HepG2 (cell line): Measurements from ENCODE around the gene WDR54. TPM values are rescaled to one million over a fixed set of nuclear protein-coding genes. Genes with fewer than 3 reads are reported as not detected.
A peak's percentile ranks its signal among the peaks of the same experiment; 100 is the strongest.

Source experiments
- ATF6 ChIP-seq: sonication (generic); formaldehyde crosslinking; conservative IDR thresholded peaks from 2 replicates; pipeline ENCODE4 v1.4.0; 2020; ENCODE audit warnings: missing genetic modification reagents
- ATF7-NPFF ChIP-seq: sonication (generic); formaldehyde crosslinking; IDR thresholded peaks from 2 replicates; pipeline ENCODE4 v1.8.1; 2023; ENCODE audit warnings: mild to moderate bottlenecking, low read depth, missing genetic modification reagents, moderate library complexity
- DMTF1 ChIP-seq: sonication (generic); formaldehyde crosslinking; IDR thresholded peaks from 2 replicates; pipeline ENCODE4 v1.4.0; 2020; ENCODE audit warnings: mild to moderate bottlenecking, missing genetic modification reagents
- HOXA7 ChIP-seq: sonication (generic); formaldehyde crosslinking; IDR thresholded peaks from 2 replicates; pipeline ENCODE4 v1.8.1; 2022; ENCODE audit warnings: mild to moderate bottlenecking, missing genetic modification reagents, moderate library complexity
- KDM5A ChIP-seq: fragments of 200-600 bp; sonication (generic); IDR thresholded peaks from 2 replicates; pipeline ENCODE4 v1.7.0; 2018; ENCODE audit warnings: antibody characterized with exemption, mild to moderate bottlenecking, low read length, borderline replicate concordance
- LCORL ChIP-seq, 2 experiments: fragments of 450-650 bp in 1 of 2; sonication (generic) in 1 of 2; formaldehyde crosslinking in 1 of 2; IDR thresholded peaks; 2 replicates each; pipeline versions ENCODE4 v1.5.0 to v1.6.1; 2017 to 2020; ENCODE audit warnings: antibody characterized with exemption in 1 of 2, missing genetic modification reagents in 1 of 2
- SKIL ChIP-seq: sonication (generic); formaldehyde crosslinking; IDR thresholded peaks from 2 replicates; pipeline ENCODE4 v1.8.0; 2022; ENCODE audit warnings: missing genetic modification reagents, mild to moderate bottlenecking, moderate library complexity, borderline replicate concordance
- SRY ChIP-seq: sonication (generic); formaldehyde crosslinking; IDR thresholded peaks from 2 replicates; pipeline ENCODE4 v1.8.0; 2022; ENCODE audit warnings: mild to moderate bottlenecking, missing genetic modification reagents
- TFDP1 ChIP-seq: IDR thresholded peaks from 2 replicates; pipeline ENCODE4 v1.6.1; 2016; ENCODE audit warnings: missing compliant biosample characterization, missing genetic modification reagents, borderline replicate concordance
- TMF1 ChIP-seq: sonication (generic); formaldehyde crosslinking; IDR thresholded peaks from 2 replicates; pipeline ENCODE4 v1.8.1; 2022; ENCODE audit warnings: low read depth, missing genetic modification reagents
- ZBTB44 ChIP-seq: sonication (generic); formaldehyde crosslinking; IDR thresholded peaks from 2 replicates; pipeline ENCODE4 v1.4.0; 2020; ENCODE audit warnings: missing genetic modification reagents
- ZGPAT ChIP-seq: IDR thresholded peaks from 2 replicates; pipeline ENCODE4 v1.6.1; 2016; ENCODE audit warnings: mild to moderate bottlenecking
- ZNF275 ChIP-seq: sonication (generic); formaldehyde crosslinking; IDR thresholded peaks from 2 replicates; pipeline ENCODE4 v1.8.0; 2022; ENCODE audit warnings: missing genetic modification reagents, mild to moderate bottlenecking, inconsistent platforms, borderline replicate concordance
- ZNF44 ChIP-seq: sonication (generic); formaldehyde crosslinking; IDR thresholded peaks from 2 replicates; pipeline ENCODE4 v1.5.1; 2020; ENCODE audit warnings: mild to moderate bottlenecking, missing genetic modification reagents
- ZNF530 ChIP-seq: sonication (generic); formaldehyde crosslinking; IDR thresholded peaks from 2 replicates; pipeline ENCODE4 v1.5.0; 2020; ENCODE audit warnings: low read depth, mild to moderate bottlenecking, missing genetic modification reagents
- polyA plus RNA-seq, 8 experiments: library from polyadenylated mRNA; depleted of rRNA in 3 of 8; stranded (reverse) in 7 of 8; unstranded in 1 of 8; fragments of >200 nt; fragmentation: Illumina TruSeq in 4 of 8; extraction: Trizol in 4 of 8; gene quantifications; 2 replicates each; pipeline versions ENCODE4 v1.2.1 to v1.2.3, GENCODE V29; 2011 to 2016; ENCODE audit warnings: low read depth in 4 of 8, missing spikeins in 1 of 8, mixed read lengths in 1 of 8; ENCODE audit not compliant: insufficient read depth in 1 of 8
- total RNA-seq, 5 experiments: library from RNA; depleted of rRNA; stranded (reverse); fragments of >200 nt; fragmentation: Illumina TruSeq; extraction: Trizol; gene quantifications; 2 replicates each; pipeline ENCODE4 v1.2.3, GENCODE V29; 2016; ENCODE audit warnings: low read depth in 1 of 5

The WDR54 gene
- total and polyA plus RNA-seq, 2 of the 13 experiments (the other 11 are each of a cell fraction or from before 2014, with no cell fraction given) = 2.0 to 17.3 TPM

- TF ChIP-seq SKIL (CRISPR knock-in tag) (no peak), ATF6 (no peak), ZNF530 (CRISPR knock-in tag) (no peak), TMF1 (CRISPR knock-in tag) (no peak), ZGPAT (no peak), LCORL (IDR thresholded peaks at IDR 0.05) (no peak), LCORL (CRISPR knock-in tag; IDR thresholded peaks at IDR 0.05) (no peak; the same call in 1 of the 2 replicates), HOXA7 (CRISPR knock-in tag) (no peak), ZNF275 (CRISPR knock-in tag) (peak; percentile 86), KDM5A (no peak), ZBTB44 (CRISPR knock-in tag) (no peak), SRY (CRISPR knock-in tag) (no peak), ATF7-NPFF (CRISPR knock-in tag) (peak; percentile 89; the same call in 1 of the 2 replicates), TFDP1 (CRISPR knock-in tag) (peak; percentile 91; the same call in 1 of the 2 replicates), ZNF44 (CRISPR knock-in tag) (peak; percentile 79; the same call in 1 of the 2 replicates), DMTF1 (peak; percentile 58; the same call in 1 of the 2 replicates)
These were observed at the start of gene WDR54, which contains the start of gene C2orf81 (continued) for GRCh38 chr2:74421221-74421870.
